OCI-M2 (cell line): Measurements from ENCODE around the gene HRH2.

Experiments
- DNase-seq: peaks from one replicate; lab custom pipeline; 2025; ENCODE audit not compliant: unreplicated experiment; lab: John Stamatoyannopoulos, UW

Gene HRH2

DNA sequence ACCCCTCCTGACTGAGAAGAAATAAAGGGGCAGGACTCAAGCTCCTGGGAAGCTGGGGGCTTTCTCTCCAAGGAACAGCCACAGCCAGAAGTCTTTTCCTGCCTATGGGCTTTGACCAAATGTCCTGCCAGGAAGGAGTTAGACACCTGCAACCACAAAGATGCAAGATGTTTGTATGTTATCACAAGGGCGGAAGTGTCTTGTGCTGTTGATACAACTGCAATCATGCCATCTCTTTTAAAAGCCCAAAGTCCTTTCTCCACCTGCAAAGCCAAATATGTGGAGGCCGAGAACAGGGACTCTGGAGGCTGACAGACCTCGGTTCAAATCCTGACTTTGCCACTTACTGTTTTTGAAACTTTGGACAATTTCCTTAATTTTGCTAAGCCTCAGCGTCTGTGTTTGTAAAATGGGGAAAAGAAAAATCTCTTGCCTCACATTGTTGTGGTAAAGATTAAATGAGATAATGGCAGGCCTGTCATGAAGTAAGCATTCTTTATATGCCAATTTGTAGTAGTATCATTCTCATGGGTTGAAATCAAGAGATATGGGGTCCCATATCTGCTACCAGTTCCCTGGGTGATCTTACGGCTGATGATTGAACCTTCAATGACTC, 17.0 kb downstream of the HRH2 start:
- no peak for DNase-seq

DNA sequence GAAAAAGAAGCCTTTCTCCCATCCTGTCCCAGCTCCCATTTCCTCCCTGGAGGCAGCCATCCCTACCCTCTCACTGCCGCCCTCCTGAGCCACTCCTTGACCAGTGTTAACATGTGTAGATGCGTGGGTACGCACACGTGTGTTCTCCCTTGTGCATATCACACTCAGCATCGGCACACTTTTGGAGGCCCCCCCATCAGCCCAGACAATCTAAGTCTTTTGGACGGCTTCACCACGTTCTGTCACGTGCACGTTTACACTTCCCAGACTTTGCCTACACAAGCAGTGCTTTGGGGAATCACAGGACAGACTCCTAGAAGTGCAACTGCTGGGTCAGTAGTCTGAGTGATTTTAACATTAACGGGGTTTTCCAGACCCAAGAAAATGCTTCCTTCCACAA, 18.0 kb downstream of the HRH2 start:
- DNase-seq = no peak

DNA sequence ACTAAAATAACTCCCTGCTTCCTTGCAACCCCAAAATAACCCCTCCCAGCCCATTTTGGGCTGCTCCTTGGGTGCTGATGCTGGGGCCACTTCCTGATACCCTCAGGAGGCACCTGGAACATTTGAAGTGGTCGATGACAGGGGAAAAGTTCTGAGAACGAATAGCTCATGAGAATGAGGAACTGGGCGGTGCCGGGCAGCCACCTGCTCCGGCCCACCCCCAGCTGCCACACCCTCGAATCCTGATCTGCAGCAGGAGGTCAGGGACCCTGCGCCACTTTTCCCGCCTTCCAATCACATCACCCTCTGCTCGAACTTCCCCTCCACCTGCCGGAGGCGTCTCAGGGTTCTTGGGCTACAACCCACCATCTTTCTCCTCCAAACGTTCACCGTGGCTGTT, 19.7 kb downstream of the HRH2 start:
- DNase-seq = no peak

- DNase-seq = no peak
These were observed 20.2 kb downstream of the HRH2 start for GRCh38 chr5:175678074-175678473.

DNA sequence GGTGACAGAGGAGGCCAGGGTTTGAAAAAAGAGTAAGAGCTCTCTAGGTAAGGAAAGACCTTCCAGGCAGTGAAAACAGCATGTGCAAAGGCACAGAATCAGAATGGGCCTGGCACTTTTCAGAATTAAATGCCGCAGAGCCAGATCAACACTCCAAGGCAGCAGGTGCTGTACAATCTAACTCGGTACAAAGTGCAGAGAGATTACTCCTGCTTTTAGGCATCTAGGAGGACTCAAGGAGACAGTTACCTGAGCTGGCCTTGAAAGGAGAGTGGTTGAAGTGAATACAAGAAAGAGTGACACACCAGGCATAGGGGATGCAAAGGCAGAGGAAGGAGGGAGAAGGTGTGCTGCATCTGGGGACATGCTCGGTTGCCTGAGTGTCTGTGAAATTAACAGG, 21.5 kb downstream of the HRH2 start:
- DNase-seq = no peak

- no peak for DNase-seq
These were observed 22.1 kb downstream of the HRH2 start for GRCh38 chr5:175680020-175680419.

DNA sequence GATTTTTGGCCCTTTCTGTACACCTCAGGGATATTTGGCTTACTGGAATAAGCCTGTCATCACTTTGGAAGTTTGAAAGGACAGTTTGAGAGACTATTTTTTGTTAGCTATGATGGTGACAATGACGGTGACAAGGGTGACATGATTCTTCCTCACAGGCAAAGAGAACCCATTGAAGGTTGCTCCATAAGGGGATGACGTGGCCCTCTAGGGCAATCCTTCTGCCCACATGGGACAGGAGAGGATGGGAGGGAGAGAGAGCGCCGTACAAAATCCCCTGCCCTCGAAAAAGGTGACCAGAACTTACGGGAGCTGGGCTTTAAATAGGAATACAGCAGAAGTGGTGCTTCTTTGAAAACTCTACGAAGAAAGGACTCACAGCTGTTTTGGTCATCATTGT, 22.6 kb downstream of the HRH2 start:
- DNase-seq = no peak

- DNase-seq = no peak
These were observed 23.4 kb downstream of the HRH2 start for GRCh38 chr5:175681045-175681967.

DNA sequence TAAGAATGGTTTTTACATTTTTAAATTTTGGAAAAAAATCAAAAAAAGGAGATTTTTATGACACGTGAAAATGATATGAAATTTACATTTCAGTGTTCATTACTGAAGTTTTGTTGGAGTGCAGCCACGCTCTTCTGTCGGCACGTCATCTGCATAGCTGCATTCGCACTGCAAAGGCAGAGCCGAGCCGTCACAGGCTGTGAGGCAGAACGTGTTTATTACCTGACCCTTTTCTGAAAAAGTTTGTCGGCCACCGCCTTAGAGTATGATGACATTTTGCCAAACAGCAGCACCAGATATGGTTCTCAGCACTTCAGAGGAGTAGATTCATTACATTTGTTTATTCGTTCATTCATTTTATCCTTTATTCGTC, 24.1 kb downstream of the HRH2 start:
- no peak for DNase-seq

DNA sequence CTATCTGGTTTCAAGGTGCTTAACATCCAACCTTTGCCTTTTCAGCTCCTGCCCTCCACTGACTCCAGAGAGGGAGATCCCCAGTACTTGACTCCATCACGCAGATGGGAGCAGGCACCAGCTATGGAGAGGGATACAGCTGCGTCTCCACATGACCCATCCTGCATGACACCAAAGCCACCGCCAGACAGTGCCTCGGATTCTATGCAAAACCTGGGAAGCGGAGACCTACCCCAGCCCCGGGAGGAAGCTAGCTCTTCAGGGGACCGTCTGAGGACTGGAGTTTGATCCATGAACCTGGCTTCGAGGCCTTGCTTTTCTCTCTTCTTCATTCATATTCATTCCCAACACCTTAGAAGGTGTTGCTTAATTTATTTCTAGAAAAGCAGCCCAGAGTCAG, 24.8 kb downstream of the HRH2 start:
- no peak for DNase-seq

DNA sequence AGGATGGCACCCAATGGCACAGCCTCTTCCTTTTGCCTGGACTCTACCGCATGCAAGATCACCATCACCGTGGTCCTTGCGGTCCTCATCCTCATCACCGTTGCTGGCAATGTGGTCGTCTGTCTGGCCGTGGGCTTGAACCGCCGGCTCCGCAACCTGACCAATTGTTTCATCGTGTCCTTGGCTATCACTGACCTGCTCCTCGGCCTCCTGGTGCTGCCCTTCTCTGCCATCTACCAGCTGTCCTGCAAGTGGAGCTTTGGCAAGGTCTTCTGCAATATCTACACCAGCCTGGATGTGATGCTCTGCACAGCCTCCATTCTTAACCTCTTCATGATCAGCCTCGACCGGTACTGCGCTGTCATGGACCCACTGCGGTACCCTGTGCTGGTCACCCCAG, 25.4 kb downstream of the HRH2 start:
- DNase-seq = no peak

DNA sequence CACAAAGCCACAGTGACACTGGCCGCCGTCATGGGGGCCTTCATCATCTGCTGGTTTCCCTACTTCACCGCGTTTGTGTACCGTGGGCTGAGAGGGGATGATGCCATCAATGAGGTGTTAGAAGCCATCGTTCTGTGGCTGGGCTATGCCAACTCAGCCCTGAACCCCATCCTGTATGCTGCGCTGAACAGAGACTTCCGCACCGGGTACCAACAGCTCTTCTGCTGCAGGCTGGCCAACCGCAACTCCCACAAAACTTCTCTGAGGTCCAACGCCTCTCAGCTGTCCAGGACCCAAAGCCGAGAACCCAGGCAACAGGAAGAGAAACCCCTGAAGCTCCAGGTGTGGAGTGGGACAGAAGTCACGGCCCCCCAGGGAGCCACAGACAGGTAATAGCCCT, 26.1 kb downstream of the HRH2 start:
- no peak for DNase-seq

GRCh38 chr5:175684931-175685330, 27.1 kb downstream of the HRH2 start:
- DNase-seq = no peak

- no peak for DNase-seq
These were observed 28.0 kb downstream of the HRH2 start for GRCh38 chr5:175685701-175686350.

GRCh38 chr5:175686396-175686795, 28.5 kb downstream of the HRH2 start:
- no peak for DNase-seq

- DNase-seq = no peak
These were observed 29.0 kb downstream of the HRH2 start for GRCh38 chr5:175686826-175687225.

DNA sequence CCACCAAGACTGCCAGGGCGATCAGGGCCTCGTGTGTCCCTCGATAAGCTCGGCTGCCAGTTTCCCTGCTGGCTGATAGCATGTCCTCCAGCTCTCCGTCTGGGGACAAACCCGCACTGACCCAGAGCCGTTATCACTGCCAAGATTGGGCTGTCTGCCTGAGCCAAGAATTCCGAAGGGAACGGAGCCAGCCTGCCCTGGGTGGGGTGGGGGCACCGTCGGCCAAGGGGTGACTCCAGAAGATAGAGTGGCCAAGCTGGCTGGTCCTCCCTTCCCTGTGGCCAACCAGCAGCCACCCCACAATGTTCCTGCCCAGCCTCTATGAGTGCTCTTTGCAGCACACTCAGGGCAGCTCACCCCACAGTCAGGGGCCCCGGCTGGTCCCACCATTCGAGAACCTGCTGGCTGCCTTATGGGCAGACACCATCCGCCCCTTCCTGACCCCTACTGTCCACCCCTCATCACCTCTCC, 29.4 kb downstream of the HRH2 start:
- no peak for DNase-seq

DNA sequence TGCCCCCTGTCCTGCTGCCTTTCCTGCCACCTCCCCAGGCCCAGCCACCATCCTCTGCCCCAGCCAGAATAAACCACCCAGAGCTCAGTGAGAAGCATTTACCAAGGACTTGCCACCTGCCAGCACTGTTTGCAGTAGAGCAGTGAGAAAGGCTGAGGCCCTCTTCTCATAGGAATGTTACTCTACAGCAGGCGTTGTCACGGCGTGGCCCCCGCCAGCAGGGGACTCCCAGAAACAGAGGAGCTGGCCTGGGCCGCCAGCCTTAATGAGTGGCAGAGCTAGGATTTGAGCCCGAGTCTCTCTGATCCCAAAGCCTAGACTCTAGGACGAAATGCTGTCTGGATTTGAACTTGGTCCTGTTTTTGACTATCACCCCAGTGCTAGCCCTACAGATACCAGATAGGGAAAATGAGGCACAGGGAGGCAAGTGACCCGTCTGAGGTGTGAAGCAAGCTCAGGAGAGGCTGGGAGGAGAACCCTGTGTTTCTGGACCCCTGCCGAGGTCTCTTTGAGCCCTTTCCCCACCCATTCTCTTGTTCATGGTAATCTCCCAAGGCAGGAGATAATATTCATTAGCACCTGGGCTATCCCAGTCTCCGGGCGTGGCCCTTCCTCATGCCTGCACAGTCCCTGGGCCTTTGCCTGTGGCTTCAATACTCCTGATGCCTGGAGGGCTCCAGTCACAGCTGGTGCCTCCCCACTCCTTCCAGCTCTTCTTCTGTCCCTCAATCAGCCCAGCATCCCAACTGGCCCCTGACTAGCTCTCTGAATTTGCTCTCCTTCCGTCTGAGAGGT, 30.7 kb downstream of the HRH2 start:
- no peak for DNase-seq

GRCh38 chr5:175689147-175689991, 31.5 kb downstream of the HRH2 start:
- DNase-seq = no peak

DNA sequence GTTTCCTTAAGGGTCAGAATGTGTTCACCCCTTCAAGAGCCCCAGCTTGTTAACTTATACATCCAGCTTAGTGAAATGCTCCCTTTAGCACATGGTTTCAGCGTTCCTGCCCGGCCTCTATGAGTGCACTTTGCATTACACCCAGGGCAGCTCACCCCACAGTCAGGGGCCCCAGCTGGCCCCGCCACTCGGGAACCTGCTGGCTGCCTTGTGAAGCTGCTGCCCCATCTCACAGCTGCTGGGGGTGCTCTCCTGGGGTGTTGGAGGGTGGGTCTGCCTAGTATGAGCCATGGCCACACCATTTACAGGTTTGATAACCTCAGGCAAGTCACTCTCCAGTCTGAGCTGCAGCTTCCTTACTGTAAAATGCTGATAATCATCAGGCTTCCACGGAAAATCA, 32.2 kb downstream of the HRH2 start:
- DNase-seq = no peak
